RKO (cell line): ENCODE data around the gene GNPTAB.
A peak's percentile ranks its signal among the peaks of the same experiment; 100 is the strongest.
"Not testable (repeated sequence)": the region's sequence is repeated elsewhere in the genome, so short reads cannot be mapped to it uniquely, and the experiment has no call there.

Experiments
- DNase-seq: peaks from one replicate; pipeline ENCODE4 v3.0.0-alpha.2; 2016; ENCODE audit warnings: low spot score

GNPTAB gene

DNA sequence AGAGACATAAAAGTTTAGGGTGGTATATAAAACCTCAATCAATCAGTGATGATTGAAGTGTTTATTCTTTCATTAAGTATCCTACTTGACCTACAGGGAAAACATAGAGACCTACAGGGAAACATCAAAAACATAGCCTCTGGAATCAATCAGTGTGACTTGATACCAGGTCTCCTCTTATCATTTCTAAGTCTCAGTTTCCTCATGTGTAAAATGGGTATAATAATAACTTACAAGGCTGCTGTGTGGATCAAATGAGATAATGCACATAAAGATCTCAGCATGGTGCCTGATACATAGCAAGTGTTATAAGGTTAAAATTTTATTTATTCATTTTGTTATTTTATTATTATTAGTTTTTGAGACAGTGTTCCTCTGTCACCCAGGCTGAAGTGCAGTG, 22.2 kb upstream of the GNPTAB start:
- DNase-seq: no peak

DNA sequence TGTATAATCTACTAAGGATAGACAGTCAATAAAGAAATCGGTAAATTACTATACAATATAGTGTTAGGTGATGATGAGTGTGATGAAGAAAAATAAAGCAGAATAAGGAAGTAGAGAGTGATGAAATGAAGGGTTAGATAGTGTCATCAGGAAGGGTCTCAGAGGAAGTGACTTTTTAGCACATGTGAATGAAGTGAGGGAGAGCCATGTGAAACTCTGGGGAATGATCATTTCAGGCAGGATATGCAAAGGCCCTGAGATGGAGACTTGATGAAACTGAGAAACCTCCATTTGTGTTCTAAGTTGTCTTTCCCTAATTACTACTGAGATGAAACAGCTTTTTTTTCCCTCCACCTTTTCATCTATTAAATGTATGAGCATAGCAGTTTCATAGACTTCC, 19.4 kb upstream of the GNPTAB start:
- DNase-seq: no peak

DNA sequence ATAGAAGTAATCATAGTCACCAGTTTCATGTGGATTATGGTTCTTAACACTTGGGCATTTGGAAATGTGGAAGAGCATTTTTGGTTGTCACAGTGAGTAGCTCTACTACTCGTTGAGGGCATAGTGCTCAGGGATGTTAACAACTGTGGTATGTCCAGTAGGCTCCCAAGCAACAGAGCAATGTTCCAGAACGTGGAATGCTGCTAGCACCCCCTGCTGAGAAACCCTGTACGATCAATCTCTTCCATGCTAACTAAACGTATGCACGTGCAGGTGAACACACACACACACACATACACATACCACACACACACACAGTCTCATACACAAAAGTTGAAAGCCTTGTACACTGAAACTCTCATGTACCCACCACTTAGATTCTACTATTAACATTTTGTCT, 16.6 kb upstream of the GNPTAB start:
- DNase-seq: no peak

DNA sequence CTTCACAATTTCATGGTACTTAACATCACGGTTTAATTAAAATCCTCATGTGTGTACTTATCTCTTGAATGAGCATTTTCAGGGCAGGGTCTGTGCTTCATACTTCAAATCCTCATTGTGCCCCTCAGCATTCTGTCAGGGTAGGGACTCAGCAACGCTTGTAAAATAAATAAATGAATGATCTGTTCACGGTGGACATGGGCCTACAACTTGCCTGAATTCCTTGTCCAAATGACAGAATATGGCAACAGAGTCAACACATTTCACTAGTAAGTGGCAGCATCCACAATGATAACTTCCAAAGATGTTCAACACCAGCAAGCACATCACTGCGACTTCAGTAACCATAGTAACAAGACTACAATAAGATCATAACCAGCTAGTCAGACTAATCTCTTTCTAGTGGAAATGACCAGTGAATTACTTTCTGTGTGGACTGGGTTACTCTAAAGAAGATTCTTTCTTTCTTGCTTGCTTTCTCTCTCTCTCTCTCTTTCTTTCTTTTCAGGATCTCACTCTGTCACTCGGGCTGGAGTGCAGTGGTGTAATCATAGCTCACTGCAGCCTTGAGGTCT, 14.5 kb upstream of the GNPTAB start:
- DNase-seq: no peak

DNA sequence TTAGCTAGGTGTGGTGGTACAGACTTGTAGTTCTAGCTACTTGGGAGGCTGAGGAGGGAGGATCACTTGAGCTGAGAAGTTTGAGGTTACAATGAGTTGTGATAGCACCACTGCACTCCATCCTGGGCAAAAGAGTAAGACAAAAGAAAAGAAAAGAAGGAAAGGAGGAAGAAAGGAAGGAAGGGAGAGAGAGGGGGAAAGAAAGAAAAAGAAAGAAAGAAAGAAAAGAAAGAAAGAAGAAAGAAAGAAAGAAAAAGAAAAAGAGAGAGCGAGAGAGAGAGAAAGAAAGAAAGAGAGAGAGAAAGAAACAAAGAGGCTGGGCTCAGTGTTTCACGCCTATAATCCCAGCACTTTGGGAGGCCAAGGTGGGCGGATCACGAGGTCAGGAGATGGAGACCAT, 10.3 kb upstream of the GNPTAB start:
- no peak for DNase-seq

DNA sequence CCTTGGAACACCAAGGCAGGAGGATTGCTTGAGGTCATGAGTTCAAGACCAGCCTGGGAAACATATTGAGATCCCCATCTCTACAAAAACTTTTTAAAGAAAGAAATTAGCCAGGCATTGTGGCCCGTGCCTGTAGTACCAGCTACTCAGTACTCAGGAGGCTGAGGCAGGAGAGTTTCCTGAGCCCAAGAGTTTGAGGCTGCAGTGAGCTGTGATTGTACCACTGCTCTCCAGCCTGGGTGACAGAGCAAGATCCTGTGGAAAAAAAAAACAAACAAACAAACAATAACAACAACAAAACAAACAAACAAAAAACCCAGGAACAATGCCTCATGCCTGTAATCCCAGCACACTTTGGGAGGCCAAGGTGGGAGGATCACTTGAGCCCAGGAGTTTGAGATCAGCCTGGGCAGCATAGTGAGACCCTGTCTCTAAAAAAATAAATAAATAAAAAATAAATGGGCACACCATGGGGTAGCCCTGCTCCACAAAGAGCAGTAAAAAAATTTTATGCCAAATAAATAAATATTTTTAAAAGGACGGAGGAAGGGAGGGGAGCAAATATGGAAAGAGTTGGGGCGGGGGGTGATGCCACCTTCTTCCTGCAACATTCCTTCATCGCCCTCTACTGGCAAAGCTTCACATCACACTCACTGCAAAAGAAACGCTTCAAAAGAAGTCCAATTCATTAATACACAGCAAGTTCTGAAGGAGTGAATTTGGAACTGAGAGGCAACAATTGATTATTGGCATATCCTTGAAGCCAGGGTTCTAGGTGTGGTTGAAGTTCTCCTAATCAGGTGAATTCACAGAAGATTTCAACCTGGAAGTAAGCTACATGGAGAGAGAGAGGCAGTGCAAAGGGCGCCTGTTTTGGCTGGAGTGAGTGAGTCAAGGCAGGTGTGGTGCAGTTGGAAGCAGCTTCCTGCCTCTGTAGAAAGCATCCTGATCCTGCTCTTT, 8.8 kb upstream of the GNPTAB start:
- DNase-seq: peak; percentile 49

DNA sequence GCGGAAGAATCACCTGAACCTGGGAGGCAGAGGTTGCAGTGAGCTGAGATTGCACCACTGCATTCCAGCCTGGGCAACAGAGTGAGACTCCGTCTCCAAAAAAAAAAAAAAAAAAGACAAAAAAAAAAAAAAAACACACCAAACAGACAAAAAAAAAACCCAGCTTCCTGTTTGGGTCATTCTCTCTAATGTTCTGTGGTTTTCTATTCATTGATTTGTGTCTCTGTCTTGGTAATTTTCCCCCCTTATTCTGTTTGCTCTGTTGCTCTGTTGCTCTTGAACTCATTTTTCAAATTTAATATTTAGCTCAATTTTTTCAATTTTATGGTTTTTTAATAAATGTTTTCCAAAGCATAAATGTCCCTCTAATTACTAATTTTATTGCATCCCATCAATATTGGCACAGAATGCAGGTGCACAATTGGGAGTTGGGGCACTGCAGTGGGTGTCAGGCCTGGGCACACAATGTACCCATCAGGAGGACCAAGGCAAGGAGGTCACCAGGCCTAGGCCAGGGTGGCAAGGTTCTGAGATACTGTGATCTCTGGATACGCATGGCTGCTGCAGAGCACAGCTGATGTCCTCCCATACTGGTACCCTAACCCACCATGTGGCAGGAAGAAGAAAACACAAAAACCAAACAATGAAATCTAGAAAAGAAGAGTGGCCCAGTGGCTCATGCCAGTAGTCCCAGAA, 8.0 kb upstream of the GNPTAB start:
- DNase-seq: no peak

DNA sequence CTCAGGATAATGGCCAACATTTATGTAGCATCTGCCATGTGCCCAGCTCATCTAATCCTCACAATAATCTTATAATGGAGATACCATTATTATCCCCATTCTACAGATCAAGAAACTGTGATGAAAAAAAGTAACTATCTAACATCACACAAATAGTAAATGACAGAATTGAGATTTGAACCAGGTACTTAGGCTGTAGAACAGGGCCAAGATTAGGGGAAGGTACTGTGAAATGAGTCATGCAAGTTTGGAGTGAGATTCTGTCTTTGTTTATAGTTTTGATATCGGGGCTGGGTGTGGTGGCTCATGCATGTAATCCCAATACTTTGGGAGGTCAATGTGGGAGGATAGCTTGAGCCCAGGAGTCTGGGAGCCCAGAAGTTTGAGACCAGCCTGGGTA, 1.3 kb upstream of the GNPTAB start:
- DNase-seq: no peak

DNA sequence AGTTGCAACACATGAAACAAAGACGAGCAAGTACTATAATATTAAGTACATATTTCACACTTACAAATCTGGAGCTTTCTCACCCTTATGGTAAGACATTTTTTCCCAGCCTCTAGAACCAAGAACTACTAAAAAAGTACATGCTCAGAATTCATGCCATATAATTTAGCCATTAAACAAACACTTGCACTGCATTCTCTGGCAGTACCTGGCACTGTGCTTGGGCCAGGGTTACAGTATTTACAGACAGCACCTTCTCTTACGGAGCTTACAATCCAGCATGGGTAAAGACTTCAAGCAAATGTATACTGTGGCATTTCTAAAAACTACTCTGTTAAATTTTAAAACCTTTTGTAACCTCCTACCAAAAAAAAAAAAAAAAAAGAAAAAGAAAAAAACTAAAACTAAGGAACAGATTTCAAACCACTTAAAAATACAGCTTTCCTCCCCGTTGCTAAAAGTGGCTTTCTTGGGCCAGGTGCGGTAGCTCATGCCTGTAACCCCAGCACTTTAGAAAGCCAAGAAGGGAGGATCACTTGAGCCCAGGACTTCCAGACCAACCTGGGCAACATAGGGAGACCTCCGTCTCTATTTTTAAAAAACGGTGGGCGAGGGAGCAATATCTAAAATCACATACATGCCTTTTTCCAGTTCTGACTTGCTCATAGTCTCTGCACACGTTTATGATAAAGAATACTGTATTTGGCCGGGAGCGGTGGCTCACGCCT, 956 bp downstream of the GNPTAB start:
- peak; percentile 51 for DNase-seq

DNA sequence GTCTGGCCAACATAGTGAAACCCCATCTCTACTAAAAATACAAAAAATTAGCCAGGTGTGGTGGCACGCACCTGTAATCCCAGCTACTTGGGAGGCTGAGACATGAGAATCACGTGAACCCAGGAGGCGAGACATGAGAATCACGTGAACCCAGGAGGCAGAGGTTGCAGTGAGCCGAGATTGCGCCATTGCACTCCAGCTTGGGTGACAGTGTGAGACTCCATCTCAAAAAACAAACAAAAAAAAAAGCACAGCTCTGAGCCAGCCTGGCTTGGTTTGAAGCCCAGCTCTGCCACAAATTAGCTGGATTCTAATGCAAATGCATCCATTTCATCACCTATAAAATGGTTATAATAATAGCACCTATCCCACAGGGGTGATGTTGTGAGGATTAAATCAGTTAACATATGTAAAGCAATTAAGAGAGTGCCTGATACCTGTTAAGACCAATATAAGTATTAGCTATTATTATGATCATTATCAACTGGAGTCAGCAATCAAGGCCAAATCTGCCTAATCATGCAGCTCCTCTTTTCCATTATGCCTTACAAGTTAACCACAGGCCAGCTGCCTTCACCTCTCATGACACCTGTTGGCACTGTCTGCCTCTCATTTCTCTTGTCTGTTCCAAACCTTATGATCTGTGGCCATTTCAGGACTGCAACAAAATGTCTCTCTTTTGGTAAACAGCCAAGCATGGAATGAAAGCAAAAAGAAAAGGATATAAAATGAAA, 2.1 kb downstream of the GNPTAB start:
- no peak for DNase-seq

DNA sequence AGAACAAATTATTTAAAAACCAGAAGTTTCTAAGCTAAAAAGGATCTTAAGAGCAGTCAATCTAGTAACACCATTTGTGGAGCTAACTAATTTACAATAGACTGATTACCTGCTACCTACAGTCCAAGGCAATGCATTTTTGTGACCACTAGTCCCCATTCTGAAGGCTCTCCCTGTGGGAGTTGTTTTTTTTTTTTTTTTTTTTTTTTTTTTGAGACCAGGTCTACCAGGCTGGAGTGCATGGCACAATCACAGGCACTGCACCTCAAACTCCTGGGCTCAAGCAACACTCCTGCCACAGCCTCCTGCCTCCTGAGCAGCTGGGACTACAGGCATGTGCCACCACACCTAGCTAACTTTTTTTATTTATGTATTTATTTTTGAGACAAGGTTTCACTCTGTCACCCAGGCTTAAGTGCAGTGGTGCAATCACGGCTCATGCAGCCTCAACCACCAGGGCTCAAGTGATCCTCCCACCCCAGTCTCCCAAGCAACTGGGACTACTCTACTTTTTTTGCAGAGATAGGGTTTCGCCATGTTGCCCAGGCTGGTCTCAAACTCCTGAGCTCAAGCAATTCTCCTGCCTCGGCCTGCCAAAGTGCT, 3.9 kb downstream of the GNPTAB start:
- no peak for DNase-seq

DNA sequence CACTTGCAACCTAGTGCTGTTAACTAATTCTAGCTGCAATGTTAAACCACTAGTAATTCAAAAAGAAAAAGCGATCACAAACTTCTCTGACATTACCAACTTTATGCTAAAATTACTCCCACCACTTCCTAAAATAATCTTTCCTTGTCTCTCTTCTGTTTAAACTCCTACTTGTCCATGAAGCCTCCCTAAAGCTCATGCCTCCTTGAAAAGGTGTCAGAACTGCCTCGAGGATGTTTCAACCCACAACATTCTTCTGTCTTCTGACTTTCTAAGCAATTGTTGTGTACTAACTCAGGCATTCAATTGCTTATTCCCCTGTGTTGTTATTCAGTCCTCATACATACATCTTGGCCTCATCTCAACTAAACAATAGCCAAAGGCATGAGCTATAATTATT, 5.9 kb downstream of the GNPTAB start:
- DNase-seq: no peak

DNA sequence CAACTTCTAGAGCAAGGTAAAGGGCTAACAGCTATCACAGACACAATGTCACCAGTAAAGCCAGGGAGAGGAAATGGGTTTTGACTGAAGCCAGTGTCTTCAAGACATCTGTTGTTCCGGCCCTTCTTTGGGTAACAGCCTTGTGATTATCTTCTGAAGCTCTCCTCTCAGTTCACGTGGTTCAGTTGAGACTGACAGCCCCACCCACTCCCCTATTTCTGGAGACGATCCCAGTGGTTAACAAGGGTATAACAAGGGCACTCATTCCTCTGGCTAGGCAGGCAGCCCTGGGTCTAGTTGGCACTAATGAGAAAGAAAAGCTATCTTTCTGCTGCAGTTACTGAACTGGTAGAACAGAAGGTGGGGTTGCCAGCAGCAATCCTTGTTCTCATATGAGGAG, 6.9 kb downstream of the GNPTAB start:
- DNase-seq: peak; percentile 43

DNA sequence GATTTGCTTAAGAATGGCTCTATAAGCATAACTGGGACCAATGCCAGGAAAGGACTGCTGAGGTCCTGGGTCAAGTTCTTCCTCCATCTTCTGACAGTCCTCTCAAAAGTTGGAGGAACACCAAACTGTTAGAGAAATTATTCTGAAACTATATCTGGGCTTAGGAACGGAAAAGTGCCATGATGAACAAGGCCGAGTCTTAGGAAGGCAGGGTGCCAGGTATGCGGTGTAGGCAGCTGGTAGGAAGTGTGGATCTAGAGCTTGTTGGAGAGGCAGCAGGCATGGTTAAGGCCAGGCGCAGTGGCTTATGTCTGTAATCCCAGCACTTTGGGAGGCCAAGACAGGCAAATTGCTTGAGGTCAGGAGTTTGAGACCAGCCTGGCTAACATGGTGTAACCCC, 7.7 kb downstream of the GNPTAB start:
- no peak for DNase-seq

DNA sequence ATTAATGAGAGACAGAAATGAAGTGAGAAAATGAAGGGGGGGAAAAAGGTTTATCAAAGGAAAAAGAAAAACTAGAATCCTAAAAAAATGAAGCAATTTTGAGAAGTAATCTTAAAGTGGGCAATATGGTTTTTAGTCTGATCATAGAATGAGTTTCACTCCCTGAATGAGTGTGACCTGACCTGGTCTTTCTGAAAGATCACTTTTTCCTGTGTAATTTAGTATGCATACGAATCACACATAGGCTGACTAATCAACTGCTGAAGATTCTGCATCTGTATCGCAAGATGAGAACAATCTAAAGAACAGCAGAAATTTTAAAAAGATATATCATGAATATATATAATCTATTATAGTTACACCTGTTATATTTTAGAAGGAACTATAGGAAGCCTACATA, 11.3 kb downstream of the GNPTAB start:
- peak; percentile 29 for DNase-seq

DNA sequence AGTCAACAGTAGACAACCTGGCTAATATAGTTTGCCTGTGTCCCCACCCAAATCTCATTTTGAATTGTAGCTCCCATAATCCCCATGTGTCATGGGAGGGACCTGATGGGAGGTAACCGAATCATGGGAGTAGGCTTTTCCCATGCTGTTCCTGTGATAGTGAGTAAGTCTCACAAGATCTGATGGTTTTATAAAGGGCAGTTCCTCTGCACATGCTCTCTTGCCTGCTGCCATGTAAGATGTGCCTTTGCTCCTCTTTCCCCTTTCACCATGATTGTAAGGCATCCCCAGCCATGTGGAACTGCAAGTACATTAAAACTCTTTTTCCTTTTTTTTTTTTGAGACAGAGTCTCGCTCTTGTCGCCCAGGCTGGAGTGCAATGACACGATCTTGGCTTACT, 12.1 kb downstream of the GNPTAB start:
- not testable (repeated sequence) for DNase-seq

DNA sequence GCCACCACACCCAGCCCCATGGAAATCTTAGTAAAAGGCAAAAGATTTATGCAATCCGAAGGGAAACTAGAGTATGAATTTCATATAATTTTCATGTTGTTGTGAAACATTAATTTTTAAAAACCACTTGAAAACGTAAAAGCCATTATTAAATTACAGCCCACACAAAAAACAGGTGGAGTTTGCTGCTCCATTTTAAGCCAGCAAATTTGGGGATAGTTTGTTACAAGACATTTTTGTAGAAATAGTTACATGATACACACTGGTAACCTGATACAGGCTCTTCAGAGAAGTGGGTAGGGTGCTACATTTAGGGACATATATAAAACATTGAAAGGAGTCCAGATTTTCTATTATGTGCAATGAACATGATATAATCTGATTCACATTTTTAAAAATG, 17.6 kb downstream of the GNPTAB start:
- DNase-seq: no peak

DNA sequence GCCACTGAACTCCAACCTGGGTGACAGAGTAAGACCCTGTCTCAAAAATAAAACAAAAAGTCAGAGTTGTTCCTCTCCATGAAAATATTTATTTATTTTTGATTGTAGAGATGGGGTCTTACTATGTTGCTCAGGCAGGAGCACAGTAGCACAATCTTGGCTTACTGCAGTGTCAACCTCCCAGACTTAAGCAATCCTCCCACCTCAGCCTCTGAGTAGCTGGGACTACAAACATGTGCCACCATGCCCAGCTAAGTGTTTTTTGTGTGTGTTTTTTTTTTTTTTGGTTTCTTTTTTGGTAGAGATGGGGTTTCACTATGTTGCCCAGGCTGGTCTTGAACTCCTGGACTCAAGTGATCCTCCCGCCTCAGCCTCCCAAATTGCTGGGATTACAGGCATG, 18.0 kb downstream of the GNPTAB start:
- not testable (repeated sequence) for DNase-seq

DNA sequence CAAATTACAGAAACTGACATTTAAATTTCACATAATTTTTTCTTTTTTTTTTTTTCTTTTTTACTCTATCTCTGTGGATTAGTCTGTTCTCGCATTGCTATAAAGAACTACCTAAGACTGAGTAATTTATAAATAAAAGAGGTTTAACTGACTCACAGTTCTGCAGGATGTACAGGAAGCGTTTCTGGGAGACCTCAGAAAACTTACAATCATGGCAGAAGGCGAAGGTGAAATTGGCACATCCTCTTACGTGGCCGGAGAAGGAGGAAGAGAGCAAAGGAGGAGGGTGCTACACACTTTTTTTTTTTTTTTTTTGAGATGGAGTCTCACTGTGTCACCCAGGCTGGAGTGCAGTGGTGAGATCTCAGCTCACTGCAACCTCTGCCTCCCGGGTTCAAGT, 19.4 kb downstream of the GNPTAB start:
- DNase-seq: not testable (repeated sequence)

DNA sequence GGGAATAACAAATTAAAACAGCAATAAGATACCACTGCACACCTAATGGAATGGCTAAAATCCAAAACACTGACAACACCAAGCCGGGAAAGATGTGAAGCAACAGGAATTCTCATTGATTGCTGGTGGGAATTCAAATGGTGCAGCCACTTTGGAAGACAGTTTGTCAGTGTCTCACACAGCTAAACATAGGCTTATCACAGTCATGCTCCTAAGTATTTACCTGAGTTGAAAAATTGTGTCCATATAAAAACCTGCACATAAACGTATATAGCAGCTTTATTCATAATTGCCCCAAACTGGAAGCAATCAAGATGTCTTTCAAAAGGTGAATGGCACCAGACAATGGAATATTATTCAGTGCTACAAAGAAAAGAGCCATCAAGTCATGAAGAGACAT, 21.6 kb downstream of the GNPTAB start:
- DNase-seq: no peak

DNA sequence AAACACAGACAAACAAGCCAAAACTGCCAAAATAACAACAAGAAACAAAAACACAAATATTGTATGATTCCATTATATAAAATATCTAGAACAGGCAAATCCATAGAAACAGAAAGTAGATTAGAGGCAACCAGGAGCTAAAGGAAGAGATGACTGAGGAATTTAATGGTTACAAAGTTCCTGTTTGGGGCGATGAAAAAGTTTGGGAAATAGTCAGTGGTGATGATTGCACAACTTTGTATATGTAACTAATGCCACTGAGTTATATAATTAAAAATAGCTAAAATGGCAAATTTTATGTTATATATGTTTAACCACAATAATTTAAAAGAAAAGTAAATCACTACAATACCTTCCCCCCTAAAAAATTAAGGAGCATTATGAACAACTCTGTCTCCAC, 24.5 kb downstream of the GNPTAB start:
- DNase-seq: no peak
